Upper lobe of left lung (tissue), 6 donors: ENCODE measurements around the gene AFF4. TPM values are rescaled to one million over a fixed set of nuclear protein-coding genes. Genes with fewer than 3 reads are reported as not detected.

ENCODE experiments used
- ATAC-seq, 2 donors: fragments of 200-7000 bp; cut with Tn5 transposase; one replicate each; pipeline ENCODE4 v1.9.1; 2022; ENCODE audit warnings: mild to moderate bottlenecking in 2 of 2, moderate library complexity in 2 of 2; ENCODE audit not compliant: low FRiP score in 2 of 2
- DNase-seq, 2 donors: peaks; one replicate each; pipeline ENCODE4 v3.0.0-alpha.2; 2019 to 2020
- H3K27ac ChIP-seq, 4 donors: fragments of 200-600 bp; sonication (generic); one replicate each; pipeline ENCODE4 v1.5.1; 2016 to 2019
- H3K27me3 ChIP-seq, 4 donors: fragments of 200-600 bp; sonication (generic); one replicate each; pipeline ENCODE4 v1.5.1; 2017 to 2019
- H3K36me3 ChIP-seq, 4 donors: fragments of 200-600 bp; sonication (generic); one replicate each; pipeline ENCODE4 v1.5.1; 2016 to 2019
- H3K4me1 ChIP-seq, 4 donors: fragments of 200-600 bp; sonication (generic); one replicate each; pipeline ENCODE4 v1.5.1; 2018 to 2019
- H3K4me3 ChIP-seq, 4 donors: fragments of 200-600 bp; sonication (generic); one replicate each; pipeline ENCODE4 v1.5.1; 2017 to 2019; ENCODE audit warnings: mild to moderate bottlenecking in 2 of 4, moderate library complexity in 1 of 4
- H3K9me3 ChIP-seq, 4 donors: fragments of 200-600 bp; sonication (generic); one replicate each; pipeline ENCODE4 v1.5.1; 2018 to 2019
- EP300 ChIP-seq, 4 donors: sonication (generic); formaldehyde crosslinking; IDR thresholded peaks; one replicate each; pipeline ENCODE4 v1.5.1; 2017; ENCODE audit warnings: antibody characterized with exemption in 4 of 4, control low read depth in 2 of 4
- POLR2A ChIP-seq, 4 donors: fragments of 450-650 bp; IDR thresholded peaks; one replicate each; pipeline ENCODE4 v1.5.1; 2016 to 2017; ENCODE audit warnings: antibody characterized with exemption in 4 of 4, mild to moderate bottlenecking in 2 of 4
- POLR2AphosphoS5 ChIP-seq, 2 donors: sonication (generic); formaldehyde crosslinking; IDR thresholded peaks; one replicate each; pipeline ENCODE4 v1.5.1; 2017; ENCODE audit warnings: antibody characterized with exemption in 2 of 2
- WGBS, 2 donors: methylation state at CpG; one replicate each; pipeline ENCODE4 v1.1.5; 2017 to 2018; 5-methylcytosine and 5-hydroxymethylcytosine counted together
- total RNA-seq, 6 donors: library from RNA; depleted of rRNA in 4 of 6; stranded (reverse); fragments of >200 nt in 4 of 6; gene quantifications; one replicate each; pipeline versions ENCODE4 v1.1.0 to v1.2.1, GENCODE V29; 2016 to 2021
- TF ChIP-seq, protein P1 (sequence below), 6 experiments: fragments of 450-650 bp in 4 of 6; fragments of 200-600 bp in 2 of 6; sonication (generic) in 2 of 6; IDR thresholded peaks; one replicate each; pipeline ENCODE4 v1.5.1; 2016 to 2019; ENCODE audit warnings: antibody characterized with exemption in 6 of 6
- donor health status: DM: no; HTN: no; CAD: no; lungs with moderate emphysema.
- donor health status: DM: no; HTN: yes; CAD: no; lungs with severe emphysema.

The AFF4 gene
- total RNA-seq, 6 donors from 2014 or later, result 60.8 to 94.5 (median 72.8) TPM

GRCh38 chr5:132853323-132853722 is 110.1 kb downstream of the AFF4 start:
- Histone ChIP-seq H3K27ac (no peak overlapping the region), H3K4me3 (no peak overlapping the region), H3K4me1 (peaks cover 0 to 5% (median 2%) of the 10 kb centered on the region in 4 donors), H3K36me3 (no peaks in the 10 kb centered on the region), H3K27me3 (no peaks in the 10 kb centered on the region), H3K9me3 (no peaks in the 10 kb centered on the region)
- no peak for TF ChIP-seq POLR2AphosphoS5 (IDR thresholded peaks at IDR 0.05)
- TF ChIP-seq EP300 (IDR thresholded peaks at IDR 0.05), result no peak
- no peak for TF ChIP-seq POLR2A (IDR thresholded peaks at IDR 0.05)
- TF ChIP-seq, protein P1, sequence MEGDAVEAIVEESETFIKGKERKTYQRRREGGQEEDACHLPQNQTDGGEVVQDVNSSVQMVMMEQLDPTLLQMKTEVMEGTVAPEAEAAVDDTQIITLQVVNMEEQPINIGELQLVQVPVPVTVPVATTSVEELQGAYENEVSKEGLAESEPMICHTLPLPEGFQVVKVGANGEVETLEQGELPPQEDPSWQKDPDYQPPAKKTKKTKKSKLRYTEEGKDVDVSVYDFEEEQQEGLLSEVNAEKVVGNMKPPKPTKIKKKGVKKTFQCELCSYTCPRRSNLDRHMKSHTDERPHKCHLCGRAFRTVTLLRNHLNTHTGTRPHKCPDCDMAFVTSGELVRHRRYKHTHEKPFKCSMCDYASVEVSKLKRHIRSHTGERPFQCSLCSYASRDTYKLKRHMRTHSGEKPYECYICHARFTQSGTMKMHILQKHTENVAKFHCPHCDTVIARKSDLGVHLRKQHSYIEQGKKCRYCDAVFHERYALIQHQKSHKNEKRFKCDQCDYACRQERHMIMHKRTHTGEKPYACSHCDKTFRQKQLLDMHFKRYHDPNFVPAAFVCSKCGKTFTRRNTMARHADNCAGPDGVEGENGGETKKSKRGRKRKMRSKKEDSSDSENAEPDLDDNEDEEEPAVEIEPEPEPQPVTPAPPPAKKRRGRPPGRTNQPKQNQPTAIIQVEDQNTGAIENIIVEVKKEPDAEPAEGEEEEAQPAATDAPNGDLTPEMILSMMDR (IDR thresholded peaks at IDR 0.05), result no peak
- ATAC-seq (no peak), DNase-seq (no peak)
- WGBS, 2 donors, result 64 to 71% methylated on average over 3 of the region's 3 CpGs

- 72 to 80% methylated on average over 2 of the region's 2 CpGs for WGBS, 2 donors
- ATAC-seq, result no peak
Measured at GRCh38 chr5:132850066-132850465, 113.4 kb downstream of the AFF4 start.

DNA sequence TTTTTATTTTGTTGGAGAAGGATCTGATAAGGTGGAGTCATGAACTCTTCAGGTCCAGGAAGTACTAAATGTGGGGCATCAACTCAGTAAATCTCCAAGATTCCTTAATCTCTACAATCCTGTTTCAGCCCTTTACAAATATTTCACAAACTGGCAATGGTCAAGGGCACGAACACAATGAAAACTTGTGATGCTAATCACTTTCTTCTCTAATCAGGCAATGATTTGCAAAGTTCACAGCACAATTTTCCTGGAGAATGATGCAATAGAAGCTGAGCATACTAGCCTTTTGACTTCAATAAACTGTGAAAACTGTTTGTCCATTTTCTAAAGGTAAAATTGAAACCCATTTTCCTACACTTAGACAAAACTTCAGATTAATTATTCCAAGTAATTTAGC is 114.1 kb downstream of the AFF4 start:
- Histone ChIP-seq H3K9me3 (no peaks in the 10 kb centered on the region), H3K36me3 (no peaks in the 10 kb centered on the region), H3K4me1 (peaks cover 0 to 5% (median 2%) of the 10 kb centered on the region in 4 donors), H3K4me3 (no peak overlapping the region), H3K27ac (no peak overlapping the region), H3K27me3 (no peaks in the 10 kb centered on the region)
- TF ChIP-seq POLR2AphosphoS5 (IDR thresholded peaks at IDR 0.05) (no peak), EP300 (IDR thresholded peaks at IDR 0.05) (no peak), POLR2A (IDR thresholded peaks at IDR 0.05) (no peak)
- TF ChIP-seq, protein P1 (IDR thresholded peaks at IDR 0.05), result no peak
- DNase-seq (no peak), ATAC-seq (no peak)
- WGBS, 2 donors, result 23 to 46% methylated on average over 1 of the region's 1 CpG

More at GRCh38 chr5:132850066-132850465, 113.4 kb downstream of the AFF4 start:
- H3K9me3 ChIP-seq, result no peaks in the 10 kb centered on the region
- no peak overlapping the region for H3K27ac ChIP-seq
- H3K36me3 ChIP-seq, result no peaks in the 10 kb centered on the region
- no peak for DNase-seq
- no peaks in the 10 kb centered on the region for H3K27me3 ChIP-seq
- no peak for TF ChIP-seq POLR2A (IDR thresholded peaks at IDR 0.05)
- TF ChIP-seq, protein P1 (IDR thresholded peaks at IDR 0.05), result no peak
- TF ChIP-seq POLR2AphosphoS5 (IDR thresholded peaks at IDR 0.05), result no peak
- TF ChIP-seq EP300 (IDR thresholded peaks at IDR 0.05), result no peak
- no peak overlapping the region for H3K4me3 ChIP-seq
- peaks cover 0 to 5% (median 2%) of the 10 kb centered on the region in 4 donors for H3K4me1 ChIP-seq

DNA sequence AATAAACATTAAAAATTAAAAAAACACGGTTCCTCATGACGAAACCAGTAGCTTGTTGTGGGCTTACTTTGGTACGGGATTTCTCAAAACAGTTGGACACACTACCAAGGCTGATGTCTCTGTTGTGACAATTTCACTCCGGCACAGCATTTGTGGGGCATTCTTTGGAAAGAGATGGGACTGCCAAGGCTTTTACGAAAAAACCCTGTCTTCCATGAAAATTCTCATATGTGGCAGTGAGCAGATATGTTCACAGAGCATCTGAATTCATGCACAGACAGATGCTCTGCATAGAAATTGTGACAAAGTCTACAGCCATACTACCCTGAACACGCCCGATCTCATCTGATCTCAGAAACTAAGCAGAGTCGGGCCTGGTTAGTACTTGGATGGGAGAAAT is 115.2 kb downstream of the AFF4 start:
- DNase-seq (no peak), ATAC-seq (no peak)
- Histone ChIP-seq H3K9me3 (no peaks in the 10 kb centered on the region), H3K36me3 (no peaks in the 10 kb centered on the region), H3K4me1 (peaks cover 0 to under 1% (median 0%) of the 10 kb centered on the region in 4 donors), H3K27ac (no peak overlapping the region), H3K27me3 (no peaks in the 10 kb centered on the region), H3K4me3 (no peak overlapping the region)
- TF ChIP-seq POLR2AphosphoS5 (IDR thresholded peaks at IDR 0.05), result no peak
- no peak for TF ChIP-seq POLR2A (IDR thresholded peaks at IDR 0.05)
- TF ChIP-seq, protein P1 (IDR thresholded peaks at IDR 0.05), result no peak
- no peak for TF ChIP-seq EP300 (IDR thresholded peaks at IDR 0.05)
- WGBS, 2 donors, result 92 to 93% methylated on average over 8 of the region's 8 CpGs

DNA sequence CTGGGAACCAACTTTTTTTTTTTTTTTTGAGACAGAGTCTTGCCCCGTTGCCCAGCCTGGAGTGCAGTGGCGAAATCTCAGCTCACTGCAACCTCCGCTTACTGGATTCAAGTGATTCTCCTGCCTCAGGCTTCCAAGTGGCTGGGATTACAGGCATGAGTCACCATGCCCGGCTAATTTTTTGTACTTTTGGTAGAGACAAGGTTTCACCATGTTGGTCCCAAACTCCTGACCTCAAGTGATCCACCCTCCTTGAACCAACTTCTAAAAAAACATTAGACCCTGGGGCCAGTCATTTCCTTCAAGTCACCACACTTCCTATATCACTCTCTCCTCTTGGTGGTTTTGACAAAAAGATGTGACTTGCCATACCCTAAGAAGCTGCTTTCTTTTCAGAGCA is 122.1 kb downstream of the AFF4 start:
- 68 to 74% methylated on average over 4 of the region's 4 CpGs for WGBS, 2 donors
- TF ChIP-seq, protein P1 (IDR thresholded peaks at IDR 0.05), result no peak
- TF ChIP-seq EP300 (IDR thresholded peaks at IDR 0.05) (no peak), POLR2A (IDR thresholded peaks at IDR 0.05) (no peak), POLR2AphosphoS5 (IDR thresholded peaks at IDR 0.05) (no peak)
- Histone ChIP-seq H3K27me3 (no peaks in the 10 kb centered on the region), H3K9me3 (no peaks in the 10 kb centered on the region), H3K36me3 (no peaks in the 10 kb centered on the region), H3K27ac (peak overlapping the region; percentile 67 to 89 (median 78)), H3K4me3 (no peak overlapping the region), H3K4me1 (peaks cover 23 to 30% (median 26%) of the 10 kb centered on the region in 4 donors)
- peak in 1 of 2 donors; percentile 79 for DNase-seq
- ATAC-seq, result peak; percentile 24 to 32
